Stimulated activated CD8-positive, alpha-beta memory T cell treated with anti-CD3 and anti-CD28 coated beads, Interleukin-4, amount 100 ng/mL, for 4 hours (primary cell): ENCODE data around the gene HIKESHI.

Experiments
- DNase-seq, 2 donors: peaks; one replicate each; pipeline ENCODE4 v3.0.0-alpha.2; 2020; ENCODE audit warnings: low read depth in 2 of 2, low spot score in 1 of 2

The HIKESHI gene

DNA sequence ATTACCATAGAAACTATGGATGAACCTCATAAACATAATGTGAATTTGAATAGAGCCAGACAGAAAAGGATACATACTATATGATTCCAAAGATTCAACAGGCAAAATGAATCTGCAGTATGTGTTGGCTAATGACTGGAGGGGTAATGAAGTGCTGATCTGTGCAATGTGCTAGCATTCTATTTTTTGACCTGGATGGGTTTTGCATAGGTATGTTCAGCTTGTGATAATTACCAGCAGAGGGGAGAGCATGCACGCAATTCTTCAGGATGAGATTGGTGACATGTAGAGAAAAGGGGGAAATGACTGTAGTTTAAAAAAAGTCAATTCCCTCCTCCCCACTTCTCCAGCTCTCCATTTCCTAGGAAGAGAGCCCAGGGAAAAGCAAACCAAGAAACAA is 72.0 kb downstream of the HIKESHI start:
- no peak for DNase-seq

DNA sequence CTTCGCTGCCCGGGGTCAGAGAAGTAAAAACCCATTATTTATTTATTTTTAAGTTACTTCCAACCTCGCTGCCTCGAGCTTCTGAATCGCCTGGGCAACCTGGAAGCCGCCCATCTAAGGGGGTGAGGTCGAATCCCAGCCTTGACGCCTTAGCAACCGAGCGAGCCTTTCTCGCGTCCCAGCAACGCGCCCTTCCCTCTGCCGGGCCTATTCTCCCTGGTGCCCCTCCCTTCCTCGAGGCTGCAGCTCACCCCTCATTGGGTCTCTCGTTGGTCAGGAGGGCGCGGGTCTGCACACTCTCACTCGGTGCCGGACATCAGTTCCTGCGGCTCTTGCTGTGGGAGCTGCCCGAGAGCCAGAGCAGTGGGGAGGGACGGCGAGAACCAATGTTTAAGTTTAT is 72.5 kb downstream of the HIKESHI start, which contains the start of gene CCDC81:
Gene CCDC81, plus strand, starts transcription at position 302 of the 400 bp plus-strand sequence. CDS start 277 bp downstream, outside the sequence.
- no peak for DNase-seq

GRCh38 chr11:86377972-86378371 is 75.9 kb downstream of the HIKESHI start:
- no peak for DNase-seq

GRCh38 chr11:86380295-86381059 is 78.4 kb downstream of the HIKESHI start:
- DNase-seq: no peak

DNA sequence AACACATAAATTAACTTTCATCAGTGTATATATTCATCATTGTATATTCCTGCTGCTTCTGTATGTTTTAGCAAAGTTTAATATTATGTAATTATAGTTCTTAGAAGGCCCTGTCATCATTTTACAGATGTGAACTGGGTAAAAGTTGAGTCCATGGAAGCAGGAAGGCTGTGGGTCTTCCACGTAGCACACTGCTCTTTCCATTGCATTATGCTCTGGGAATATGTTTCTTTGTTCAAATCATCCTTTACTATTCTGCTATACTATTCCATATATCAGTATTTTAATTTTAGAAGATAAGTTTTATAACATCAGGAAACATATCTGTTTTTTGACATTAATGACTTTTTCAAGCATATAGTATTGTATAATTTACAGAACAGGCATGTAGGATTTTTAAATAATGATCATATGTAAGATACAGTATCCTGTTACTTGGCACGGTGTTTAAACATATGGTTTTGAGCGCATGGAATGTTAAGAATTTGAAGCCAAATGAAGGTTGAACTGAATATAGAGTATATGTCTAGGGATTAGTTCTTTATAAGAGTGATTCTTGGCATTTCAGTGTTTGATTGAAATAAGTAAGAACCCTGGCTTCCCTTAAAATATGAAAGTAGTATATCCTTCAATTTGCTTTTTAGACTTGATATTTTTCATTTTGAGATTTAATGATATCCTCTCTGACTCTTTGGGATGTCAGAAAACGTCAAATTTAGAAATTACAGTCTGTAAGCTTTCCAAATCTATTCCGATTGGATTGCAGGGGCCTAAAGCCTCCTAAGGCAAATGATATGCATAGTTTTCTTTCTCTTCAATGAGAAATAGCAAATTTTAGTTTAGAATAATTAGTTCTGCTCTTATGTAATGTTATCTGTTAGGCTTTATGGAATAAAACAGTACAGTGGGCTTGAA is 81.3 kb downstream of the HIKESHI start:
- no peak for DNase-seq

DNA sequence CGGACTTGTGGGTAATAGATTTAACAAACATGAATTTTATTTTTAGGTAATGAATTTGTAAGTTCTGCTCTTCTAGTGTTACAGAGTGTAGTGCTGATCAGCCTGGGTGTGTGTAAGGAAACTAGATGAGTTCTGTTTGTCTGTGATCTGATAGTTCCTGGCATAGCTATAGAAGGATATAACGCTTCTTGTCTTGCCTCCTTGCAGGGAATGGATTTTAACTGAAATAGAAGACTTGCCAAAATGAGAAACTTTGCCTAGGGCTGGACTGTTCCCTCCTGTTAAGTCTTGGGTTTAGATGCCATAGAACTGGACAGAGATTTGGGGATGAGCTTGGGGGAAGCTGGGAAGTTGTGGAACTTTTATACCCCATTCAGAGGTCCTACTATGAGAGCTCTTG is 84.2 kb downstream of the HIKESHI start:
- no peak for DNase-seq

- DNase-seq: no peak
These were observed 84.7 kb downstream of the HIKESHI start for GRCh38 chr11:86386746-86387145.

- no peak for DNase-seq
These were observed 86.2 kb downstream of the HIKESHI start for GRCh38 chr11:86388198-86388597.

- DNase-seq: no peak
These were observed 88.4 kb downstream of the HIKESHI start for GRCh38 chr11:86390487-86390886.

GRCh38 chr11:86395061-86395551 is 93.1 kb downstream of the HIKESHI start:
- no peak for DNase-seq
